GM12865 (cell line): ENCODE data around the gene PRKD2.

Experiments
- DNase-seq: peaks from one replicate; pipeline ENCODE4 v3.0.0; 2010; ENCODE audit warnings: low read depth
- H3K4me3 ChIP-seq: 2 replicates; pipeline ENCODE4 v1.5.1; 2011; ENCODE audit warnings: mild to moderate bottlenecking, low read depth, low read length, control low read depth
- CTCF ChIP-seq: IDR thresholded peaks from 2 replicates; pipeline ENCODE4 v1.5.1; 2011; ENCODE audit warnings: low read length, control low read depth, low read depth, inconsistent platforms; ENCODE audit not compliant: insufficient read depth; ENCODE audit errors: missing control alignments

Gene PRKD2

GRCh38 chr19:46732172-46732938 is 15.4 kb upstream of the PRKD2 start:
- H3K4me3 ChIP-seq, result no peak overlapping the region
- TF ChIP-seq CTCF, result no peak
- no peak for DNase-seq

GRCh38 chr19:46731584-46731983 is 14.7 kb upstream of the PRKD2 start:
- DNase-seq, result no peak
- no peak for TF ChIP-seq CTCF
- H3K4me3 ChIP-seq, result no peak overlapping the region

- TF ChIP-seq CTCF, result no peak
- H3K4me3 ChIP-seq, result no peak overlapping the region
- DNase-seq, result peak; percentile 47
These were observed 14.1 kb upstream of the PRKD2 start for GRCh38 chr19:46731007-46731501.

GRCh38 chr19:46730595-46730994 is 13.7 kb upstream of the PRKD2 start:
- H3K4me3 ChIP-seq, result no peak overlapping the region
- no peak for DNase-seq
- no peak for TF ChIP-seq CTCF

GRCh38 chr19:46730187-46730586 is 13.3 kb upstream of the PRKD2 start:
- no peak overlapping the region for H3K4me3 ChIP-seq
- no peak for DNase-seq
- no peak for TF ChIP-seq CTCF

GRCh38 chr19:46729696-46730095 is 12.8 kb upstream of the PRKD2 start:
- no peak for TF ChIP-seq CTCF
- no peak overlapping the region for H3K4me3 ChIP-seq
- no peak for DNase-seq
